ENCODE data around the gene UNC45B. TPM values are rescaled to one million over a fixed set of nuclear protein-coding genes. Genes with fewer than 3 reads are reported as not detected.

UNC45B gene
- total RNA-seq, 2 donors from 2014 or later, result 0.96 TPM; not detected in 1

GRCh38 chr17:35138218-35138617 is 9.4 kb upstream of the UNC45B start:
- Histone ChIP-seq H3K4me3 (no peak overlapping the region), H3K9me3 (no peaks in the 10 kb centered on the region), H3K36me3 (peaks cover 9 to 11% of the 10 kb centered on the region in 2 donors), H3K27me3 (replicated peaks; ENCODE audit: insufficient read depth) (no peaks in the 10 kb centered on the region), H3K27ac (no peak overlapping the region), H3K4me1 (replicated peaks) (no peaks in the 10 kb centered on the region)
- TF ChIP-seq POLR2A (IDR thresholded peaks at IDR 0.05), result no peak
- TF ChIP-seq POLR2AphosphoS5 (IDR thresholded peaks at IDR 0.05), result no peak
- TF ChIP-seq CTCF (IDR thresholded peaks at IDR 0.05), result no peak
- 95% methylated on average over 6 of the region's 6 CpGs for WGBS
- intact Hi-C loops (cut with DNase I), result no loop called here
- DNase-seq (ENCODE audit: low spot score), result no peak

GRCh38 chr17:35141681-35142466 is 5.7 kb upstream of the UNC45B start, which contains the start of gene NLE1:
TSS of gene NLE1 (minus strand) at chr17:35142303. CDS start at chr17:35142275, 28 bp downstream.
- no peak within 1 kb of the TSS for H3K27ac ChIP-seq
- under 1% methylated on average over 47 of the region's 65 CpGs for WGBS
- H3K36me3 ChIP-seq, result peaks cover 0 to 11% of the 10 kb centered on the region in 2 donors
- no peaks in the 10 kb centered on the region for H3K9me3 ChIP-seq
- H3K4me1 ChIP-seq (replicated peaks), result no peaks in the 10 kb centered on the region
- intact Hi-C loops (cut with DNase I), result no loop called here
- H3K4me3 ChIP-seq, result peak within 1 kb of the TSS; percentile 62 to 87
- DNase-seq (ENCODE audit: low spot score), result peak; percentile 59
- TF ChIP-seq CTCF (IDR thresholded peaks at IDR 0.05) (peak; percentile 87 to 93 (median 88)), POLR2AphosphoS5 (IDR thresholded peaks at IDR 0.05) (peak; percentile 84), POLR2A (IDR thresholded peaks at IDR 0.05) (no peak)
- H3K27me3 ChIP-seq (replicated peaks; ENCODE audit: insufficient read depth), result no peaks in the 10 kb centered on the region

- intact Hi-C loops (cut with DNase I), result no loop called here
- H3K4me3 ChIP-seq, result peak overlapping the region in 1 of 2 donors; percentile 87
Measured at GRCh38 chr17:35142467-35142796, 5.2 kb upstream of the UNC45B start.

GRCh38 chr17:35144840-35145239 is 2.8 kb upstream of the UNC45B start:
- intact Hi-C loops (cut with DNase I), result no loop called here
- WGBS, result 70% methylated on average over 4 of the region's 4 CpGs

More at GRCh38 chr17:35142467-35142796, 5.2 kb upstream of the UNC45B start:
- Histone ChIP-seq H3K36me3 (peaks cover 0 to 8% of the 10 kb centered on the region in 2 donors), H3K27me3 (replicated peaks; ENCODE audit: insufficient read depth) (no peaks in the 10 kb centered on the region), H3K4me1 (replicated peaks) (no peaks in the 10 kb centered on the region), H3K9me3 (no peaks in the 10 kb centered on the region), H3K27ac (no peak overlapping the region)
- no peak for DNase-seq (ENCODE audit: low spot score)
- TF ChIP-seq CTCF (IDR thresholded peaks at IDR 0.05), result no peak
- no peak for TF ChIP-seq POLR2AphosphoS5 (IDR thresholded peaks at IDR 0.05)
- TF ChIP-seq POLR2A (IDR thresholded peaks at IDR 0.05), result no peak
- 65% methylated on average over 8 of the region's 8 CpGs for WGBS

More at GRCh38 chr17:35144840-35145239, 2.8 kb upstream of the UNC45B start:
- Histone ChIP-seq H3K9me3 (no peaks in the 10 kb centered on the region), H3K27ac (no peak overlapping the region), H3K4me1 (replicated peaks) (no peaks in the 10 kb centered on the region), H3K36me3 (no peaks in the 10 kb centered on the region), H3K27me3 (replicated peaks; ENCODE audit: insufficient read depth) (no peaks in the 10 kb centered on the region), H3K4me3 (no peak overlapping the region)
- TF ChIP-seq CTCF (IDR thresholded peaks at IDR 0.05), result no peak
- no peak for TF ChIP-seq POLR2A (IDR thresholded peaks at IDR 0.05)
- TF ChIP-seq POLR2AphosphoS5 (IDR thresholded peaks at IDR 0.05), result no peak
- DNase-seq (ENCODE audit: low spot score), result no peak
